HG03520 (cell line): ENCODE results near the gene LRRFIP1.

ENCODE experiments used
- ATAC-seq: cut with Tn5 transposase; IDR thresholded peaks from one replicate; pipeline ENCODE4 v1.9.1; 2021; ENCODE audit warnings: mild to moderate bottlenecking, moderate library complexity; ENCODE audit not compliant: unreplicated experiment

LRRFIP1 gene

DNA sequence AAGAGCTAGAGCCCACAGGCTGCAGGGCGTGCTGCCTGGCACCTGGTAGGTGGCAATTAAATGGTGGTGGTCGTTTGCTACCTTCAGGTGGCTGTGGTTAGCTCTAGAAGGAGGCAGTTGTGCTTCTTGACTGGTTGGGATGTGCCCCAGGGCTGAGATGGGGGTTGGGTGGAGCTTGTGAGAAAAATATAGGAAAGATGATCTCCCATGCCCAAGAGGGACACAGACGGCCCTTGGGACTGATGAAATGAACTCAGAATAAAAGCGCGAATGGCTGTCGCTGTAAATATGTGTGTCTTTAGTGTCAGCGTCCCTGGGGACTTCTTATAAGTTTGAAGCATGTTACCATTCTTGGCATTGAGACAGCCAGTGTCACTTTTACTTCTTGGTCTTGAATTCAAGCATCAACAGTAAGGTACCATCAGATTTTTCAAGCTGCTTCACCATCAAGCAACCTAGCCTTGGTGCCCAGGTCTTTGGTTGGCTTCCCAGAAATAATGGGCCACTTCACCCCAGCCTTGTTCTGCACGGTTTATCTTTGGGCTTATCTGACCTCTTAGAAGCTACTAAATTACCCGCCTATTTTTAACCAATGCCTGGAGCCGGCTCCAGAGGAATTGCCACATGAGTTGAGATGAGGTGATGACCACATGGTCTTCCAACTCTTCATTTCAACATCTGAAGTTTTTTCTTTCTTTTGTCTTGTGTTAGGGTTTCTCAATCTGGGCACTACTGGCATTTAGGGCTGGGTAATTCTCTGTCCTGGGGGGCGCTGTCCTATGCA lies 11.9 kb downstream of the LRRFIP1 start:
- no peak for ATAC-seq

DNA sequence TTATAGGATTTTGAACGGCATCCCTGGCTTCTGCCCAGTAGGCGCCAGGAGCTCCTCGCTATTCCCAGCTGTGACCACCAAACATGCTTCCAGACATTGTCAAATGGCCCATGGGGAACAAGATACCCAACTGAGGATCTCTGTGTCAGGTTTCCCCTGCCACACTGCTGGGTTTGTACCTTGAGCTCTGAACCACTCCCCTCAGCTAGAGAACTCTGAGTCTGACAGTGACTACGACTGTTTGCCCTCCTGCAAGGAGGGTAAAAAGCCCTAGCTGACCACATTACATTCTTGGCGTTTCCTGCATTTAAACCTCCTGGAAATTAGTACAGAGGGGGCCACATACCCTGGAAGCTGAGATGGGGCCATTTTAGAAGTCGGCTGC lies 12.4 kb downstream of the LRRFIP1 start:
- ATAC-seq, result no peak

DNA sequence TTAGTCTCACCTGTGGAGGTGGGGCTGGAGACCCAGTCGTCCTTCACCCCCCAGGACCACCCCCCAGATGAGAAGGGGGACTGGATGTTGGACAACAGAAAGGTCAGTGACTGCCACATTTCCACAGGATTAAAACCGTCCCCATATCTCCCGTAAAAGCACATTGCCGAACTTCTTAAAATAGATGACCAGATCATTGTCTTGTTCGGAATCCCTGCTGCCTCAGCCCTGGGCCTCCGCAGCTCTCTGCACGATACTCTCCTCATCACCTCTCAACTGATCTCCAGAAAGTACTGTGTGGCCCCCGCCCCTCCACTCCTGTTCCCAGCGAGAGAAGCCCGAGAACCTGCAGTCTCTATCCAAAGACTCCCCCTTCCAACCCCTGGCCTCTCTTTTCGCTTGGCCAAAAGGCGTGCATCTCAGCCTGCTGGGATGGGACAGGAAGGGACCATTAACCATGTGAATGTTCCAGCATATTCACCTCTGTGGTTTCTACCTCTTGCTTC lies 13.2 kb downstream of the LRRFIP1 start:
- no peak for ATAC-seq

DNA sequence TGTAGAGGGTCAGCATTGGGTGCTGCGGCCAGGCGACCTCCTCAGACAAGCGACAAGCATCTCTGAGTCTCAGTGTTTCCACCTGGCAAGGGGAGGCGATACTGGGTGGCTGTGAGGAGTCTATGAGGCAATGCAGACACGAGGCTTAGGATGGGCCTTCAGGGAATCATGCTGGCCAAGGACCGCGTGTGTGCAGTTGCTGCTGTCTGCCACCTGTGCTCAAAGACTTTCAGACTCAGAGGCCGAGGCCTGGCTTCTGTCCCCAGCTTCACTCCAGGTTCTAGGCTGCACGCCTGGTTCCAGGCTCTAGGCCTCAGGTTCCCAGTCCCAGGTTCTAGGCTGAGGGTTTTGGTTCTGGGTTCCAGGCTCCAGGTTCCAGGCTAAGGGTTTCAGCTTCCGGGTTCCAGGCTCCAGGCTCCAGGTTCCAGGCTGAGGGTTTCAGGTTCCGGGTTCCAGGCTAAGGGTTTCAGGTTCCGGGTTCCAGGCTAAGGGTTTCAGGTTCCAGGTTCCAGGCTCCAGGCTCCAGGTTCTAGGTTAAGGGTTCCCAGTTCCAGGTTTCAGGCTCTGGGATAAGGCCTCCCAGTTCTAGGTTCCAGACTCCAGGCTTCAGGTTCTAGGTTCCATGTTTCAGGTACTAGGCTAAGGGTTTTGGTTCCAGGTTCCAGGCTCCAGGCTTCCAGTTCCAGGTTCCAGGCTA lies 14.8 kb downstream of the LRRFIP1 start:
- no peak for ATAC-seq

DNA sequence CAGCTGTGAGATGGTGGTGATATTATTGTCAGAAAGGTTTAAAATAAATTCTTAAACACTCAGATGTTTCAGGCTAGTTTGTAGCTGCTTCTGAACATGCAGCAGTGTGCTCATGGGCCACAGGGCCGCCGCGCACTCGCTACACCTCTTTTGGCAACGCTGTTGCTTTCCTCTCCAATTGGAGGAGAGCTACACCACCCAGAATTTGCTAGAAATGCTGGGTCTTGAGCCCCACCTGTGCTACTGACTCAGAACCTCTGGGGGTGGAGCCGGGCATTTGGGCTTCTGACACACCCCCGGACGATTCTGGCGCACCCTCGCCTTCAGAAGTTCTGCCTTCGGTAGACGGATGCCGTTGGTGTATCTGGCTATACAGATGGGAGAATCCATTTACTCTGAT lies 15.7 kb downstream of the LRRFIP1 start:
- no peak for ATAC-seq

DNA sequence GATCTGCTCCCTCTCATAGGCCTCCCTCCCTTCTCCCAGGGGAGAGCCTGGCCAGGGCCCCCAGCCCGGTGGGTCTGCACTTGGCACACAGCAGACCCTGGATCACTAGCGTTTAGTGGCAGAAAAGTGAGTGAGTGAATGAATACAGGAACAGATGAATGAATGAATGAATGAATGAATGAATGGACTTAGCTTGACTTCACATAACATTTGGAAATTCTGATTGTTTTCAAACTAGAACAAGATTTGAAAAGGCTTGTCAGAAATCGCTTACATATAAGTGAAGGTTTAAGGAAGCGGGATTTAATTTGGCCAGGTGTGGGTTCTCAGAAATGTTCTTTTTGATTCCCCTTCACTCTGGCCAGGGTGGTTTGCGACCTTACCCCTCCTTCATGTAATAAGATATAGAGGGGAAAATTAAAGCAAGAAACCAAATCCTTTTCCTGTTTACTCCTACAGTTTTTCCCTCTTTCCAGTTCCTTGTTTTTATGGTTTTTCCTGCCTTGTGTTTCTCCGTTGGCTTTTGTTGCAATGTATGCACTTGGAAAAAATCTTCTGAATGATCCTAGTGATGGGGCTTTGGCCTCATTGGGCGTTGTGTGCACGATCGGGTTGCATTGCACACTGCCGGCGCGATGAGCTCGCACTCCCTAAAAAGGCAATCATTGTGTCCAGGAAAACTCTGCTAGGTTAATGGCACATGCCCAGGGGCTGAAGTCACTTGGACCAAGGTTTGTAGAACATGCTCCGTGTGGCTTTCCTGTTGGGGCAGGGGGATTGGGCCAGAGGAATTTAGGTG lies 16.4 kb downstream of the LRRFIP1 start:
- no peak for ATAC-seq

DNA sequence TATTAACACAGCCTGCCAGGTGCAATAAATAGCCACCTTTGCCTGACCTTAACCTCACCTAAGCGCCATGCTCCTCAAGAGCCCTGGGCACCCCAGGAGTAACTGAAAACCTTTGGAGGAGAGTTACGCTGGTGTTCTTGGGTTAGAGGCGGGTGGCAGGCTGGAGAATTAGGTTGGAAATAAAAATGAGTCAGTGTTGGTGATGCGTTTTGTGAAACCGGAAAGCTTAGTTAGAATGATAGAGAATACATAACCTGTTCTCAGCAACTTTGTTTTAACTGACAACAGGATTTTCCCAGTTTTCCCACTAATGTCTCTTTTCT lies 17.0 kb downstream of the LRRFIP1 start:
- ATAC-seq, result no peak

DNA sequence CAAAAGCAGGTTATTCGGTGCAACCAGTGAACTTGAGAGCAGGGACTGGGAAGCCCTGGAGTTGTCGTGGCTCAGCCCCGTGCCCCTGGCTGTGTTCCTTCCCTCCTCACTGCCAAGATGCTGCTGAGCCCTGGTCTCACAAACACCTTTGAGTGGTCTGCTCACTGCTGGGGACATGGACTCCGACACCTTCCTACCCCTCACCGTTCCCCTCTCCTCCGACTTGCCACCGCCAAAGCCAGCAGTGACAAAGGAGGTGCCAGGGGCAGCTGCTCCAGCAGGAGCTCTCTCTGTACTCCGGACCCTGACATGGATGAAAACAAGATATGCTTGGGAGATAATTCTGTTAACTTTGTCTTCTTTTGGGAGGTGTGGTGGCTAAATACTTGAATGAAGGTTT lies 17.9 kb downstream of the LRRFIP1 start:
- no peak for ATAC-seq

DNA sequence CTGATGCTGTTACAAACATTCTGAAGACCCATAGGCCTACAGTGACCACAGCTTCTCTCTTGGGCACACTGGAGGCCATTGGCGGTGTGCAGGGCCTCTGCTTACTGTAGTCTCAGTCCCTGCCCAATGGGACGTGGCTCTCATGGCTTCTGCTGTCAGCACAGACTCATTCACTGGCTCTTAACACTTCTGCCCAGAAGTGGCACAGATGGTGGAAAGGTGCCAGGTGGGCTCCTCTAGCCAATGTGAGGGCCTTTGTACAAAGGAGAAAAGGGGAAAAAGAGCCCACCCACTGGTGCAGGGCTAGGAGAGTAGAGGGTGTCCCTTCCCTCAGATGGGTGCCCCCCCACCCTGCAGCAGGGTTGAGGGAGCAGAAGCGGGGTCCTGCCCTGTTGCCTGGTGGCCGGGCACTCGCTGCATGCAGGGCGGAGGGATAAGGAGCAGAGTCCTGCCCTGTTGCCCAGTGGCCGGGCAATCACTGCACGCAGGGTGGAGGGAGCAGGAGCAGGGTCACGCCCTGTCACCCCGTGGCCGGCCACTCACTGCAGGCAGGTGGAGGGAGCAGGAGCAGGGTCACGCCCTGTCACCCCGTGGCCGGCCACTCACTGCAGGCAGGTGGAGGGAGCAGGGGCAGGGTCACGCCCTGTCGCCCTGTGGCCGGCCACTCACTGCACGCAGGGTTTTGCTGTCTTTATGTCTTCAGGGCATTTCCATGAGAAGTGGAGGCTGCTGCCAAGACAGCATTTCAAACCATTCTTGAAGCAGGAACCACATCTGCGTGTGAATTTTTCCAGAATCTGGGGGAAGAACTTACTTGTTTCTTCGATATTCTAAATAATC lies 20.0 kb downstream of the LRRFIP1 start:
- ATAC-seq, result no peak

DNA sequence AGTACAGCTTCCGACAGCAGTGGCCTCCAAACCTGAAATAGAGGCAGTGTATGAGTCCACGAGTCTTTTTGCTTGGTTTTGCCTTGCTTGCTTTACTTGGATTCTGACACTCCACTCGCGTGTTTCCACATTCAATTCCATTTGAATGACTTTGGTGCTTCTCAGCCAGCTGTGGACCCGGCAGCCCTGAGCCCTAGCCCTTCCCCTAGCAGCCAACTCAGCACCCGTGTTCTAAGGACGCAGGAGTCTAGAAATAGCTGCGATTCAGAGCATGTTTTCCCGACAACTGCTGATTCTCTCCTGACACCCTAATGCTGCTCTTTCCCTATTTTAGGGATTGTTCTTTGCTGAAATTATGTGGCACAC lies 20.6 kb downstream of the LRRFIP1 start:
- no peak for ATAC-seq

DNA sequence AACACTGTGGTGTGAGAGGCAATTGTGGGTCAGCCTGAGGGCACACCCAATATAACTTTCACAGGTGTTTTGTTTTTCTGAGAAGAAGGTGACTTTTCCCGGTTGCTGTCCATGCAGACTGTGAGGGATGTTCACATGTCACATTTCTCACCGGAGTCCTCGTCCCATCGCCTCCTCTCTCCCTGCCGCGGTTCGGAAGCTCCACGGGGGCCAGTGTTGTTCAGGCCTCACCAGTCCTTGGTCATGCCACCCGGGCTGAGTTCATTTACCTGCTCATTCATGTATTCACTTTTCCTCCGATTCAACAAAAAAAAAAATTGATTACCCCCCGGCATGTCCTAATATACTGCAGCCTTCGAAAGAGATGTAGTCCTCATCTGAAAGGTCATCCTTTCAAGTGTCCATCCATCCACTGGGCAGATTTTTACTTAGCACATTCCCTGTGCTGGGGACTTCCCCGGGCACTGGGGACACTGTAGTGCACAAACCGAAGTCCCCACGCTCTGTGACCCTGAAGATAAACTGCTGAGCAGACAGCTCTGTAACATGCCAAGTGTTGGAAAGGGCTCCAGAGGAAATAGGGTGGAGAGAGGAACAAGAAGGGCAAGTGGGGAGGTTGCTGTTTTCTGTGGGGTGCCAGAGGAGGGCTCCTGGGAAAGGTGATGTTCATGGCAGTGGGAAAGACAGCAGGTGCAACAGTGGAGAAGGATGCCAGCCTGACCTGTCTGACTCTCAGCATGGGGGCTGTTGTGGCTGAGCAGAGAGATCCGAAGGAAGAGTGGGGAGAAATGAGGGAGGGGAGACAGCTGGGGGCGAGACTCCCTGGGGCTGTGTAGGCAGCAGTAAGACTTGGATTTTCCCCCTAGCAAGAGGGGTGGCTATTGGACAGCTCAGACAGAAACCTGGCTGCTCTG lies 22.4 kb downstream of the LRRFIP1 start:
- no peak for ATAC-seq

DNA sequence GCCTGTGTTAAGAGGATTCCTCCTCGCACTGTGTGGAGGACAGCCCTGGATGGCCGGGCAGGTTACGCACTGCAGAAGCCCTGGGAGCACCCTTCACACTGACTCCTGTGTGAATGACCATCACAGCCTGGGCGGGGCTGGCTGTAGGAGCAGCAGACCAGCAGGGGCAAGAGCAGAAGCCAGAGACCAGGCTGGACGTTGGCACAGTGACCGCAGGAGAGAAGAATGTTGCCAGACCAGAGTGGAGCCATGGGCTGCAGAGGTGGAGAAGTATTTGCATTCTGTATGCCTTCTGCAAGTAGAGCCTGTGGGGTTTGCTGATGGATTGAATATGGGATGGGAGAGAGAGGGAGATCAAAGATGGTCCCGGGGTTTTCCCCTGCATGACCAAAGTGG lies 23.1 kb downstream of the LRRFIP1 start:
- ATAC-seq, result no peak

DNA sequence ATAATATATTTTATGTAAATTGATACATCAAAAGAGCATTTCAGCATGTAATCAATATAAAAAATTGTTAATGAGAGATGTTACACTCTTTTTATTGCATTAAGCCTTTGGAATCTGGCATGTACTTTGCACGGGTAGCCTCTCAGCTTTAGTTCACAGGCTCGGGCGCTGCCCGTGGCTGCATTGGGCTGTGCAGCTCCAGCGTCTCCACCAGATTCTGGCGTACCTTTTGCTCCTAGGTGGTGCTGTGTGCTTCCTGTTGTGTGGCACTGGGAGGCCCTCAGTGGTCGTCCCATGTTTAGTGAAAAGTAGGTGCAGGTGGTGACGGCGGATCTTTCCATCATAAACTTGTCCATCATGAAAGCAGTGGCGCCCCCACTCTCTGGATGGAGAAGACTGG lies 24.4 kb downstream of the LRRFIP1 start:
- no peak for ATAC-seq

DNA sequence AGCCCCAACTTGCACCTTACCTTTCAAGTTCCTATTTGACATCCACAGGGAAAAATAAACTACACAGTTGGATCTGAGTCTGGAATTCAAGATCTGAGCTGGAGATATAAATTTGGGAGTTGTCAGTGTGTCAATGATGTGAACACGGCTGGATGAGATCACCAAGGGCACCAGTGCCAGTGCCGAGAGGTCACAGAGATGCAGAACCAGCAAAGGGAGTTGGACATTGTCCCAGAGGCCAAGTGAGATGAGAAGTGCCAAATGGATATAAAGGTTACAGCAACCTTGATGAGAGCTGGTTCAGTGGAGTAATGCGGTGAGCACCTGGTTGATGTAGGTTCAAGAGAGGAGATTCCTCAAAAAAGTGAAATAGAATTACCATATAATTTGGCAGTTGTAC lies 24.8 kb downstream of the LRRFIP1 start:
- no peak for ATAC-seq

DNA sequence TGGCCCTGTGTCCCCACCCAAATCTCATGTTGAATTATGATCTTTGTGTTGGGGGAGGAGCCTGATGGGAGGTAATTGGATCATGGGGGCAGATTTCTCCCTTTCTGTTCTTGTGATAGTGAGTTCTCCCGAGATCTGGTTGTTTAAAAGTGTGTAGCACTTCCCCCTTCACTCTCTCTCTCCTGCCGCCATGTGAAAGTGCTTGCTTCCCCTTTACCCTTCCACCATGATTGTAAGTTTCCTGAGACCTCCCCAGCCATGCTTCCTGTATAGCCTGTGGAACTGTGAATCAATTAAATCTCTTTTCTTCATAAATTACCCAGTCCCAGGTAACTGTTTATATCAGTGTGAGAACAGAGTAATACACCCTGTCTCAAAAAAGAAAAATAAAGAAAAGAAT lies 25.5 kb downstream of the LRRFIP1 start:
- no peak for ATAC-seq

DNA sequence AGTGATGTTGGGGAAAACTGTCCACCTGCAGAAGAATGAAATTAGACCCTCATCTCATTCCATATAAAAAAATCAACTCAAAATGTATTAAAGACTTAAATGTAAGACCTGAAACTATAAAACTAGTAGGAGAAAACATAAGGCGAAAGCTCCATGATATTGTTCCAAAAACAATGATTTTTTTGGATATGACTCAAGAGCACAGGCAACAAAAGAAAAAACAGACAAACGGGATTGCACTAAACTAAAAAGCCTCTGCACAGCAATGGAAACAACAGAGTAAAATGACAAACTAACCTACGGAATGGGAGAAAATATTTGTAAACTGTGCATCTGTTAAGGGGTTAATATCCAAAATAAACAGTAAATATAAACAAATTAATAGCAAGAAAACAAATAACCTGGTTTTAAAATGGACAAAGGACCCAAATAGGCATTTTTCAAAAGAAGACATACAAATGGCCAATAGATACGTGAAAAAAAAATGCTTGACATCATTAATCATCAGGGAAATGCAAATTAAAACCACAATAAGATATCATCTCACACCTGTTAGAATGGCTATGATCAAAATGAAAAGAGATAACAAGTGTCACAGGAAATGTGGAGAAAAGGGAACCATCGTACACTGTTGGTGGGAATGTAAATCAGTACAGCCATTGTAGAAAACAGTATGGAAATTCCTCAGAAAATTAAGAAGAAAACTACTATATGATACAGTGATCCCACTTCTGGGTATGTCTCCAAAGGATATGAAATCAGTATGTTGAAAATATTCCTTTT lies 26.6 kb downstream of the LRRFIP1 start:
- ATAC-seq, result no peak

DNA sequence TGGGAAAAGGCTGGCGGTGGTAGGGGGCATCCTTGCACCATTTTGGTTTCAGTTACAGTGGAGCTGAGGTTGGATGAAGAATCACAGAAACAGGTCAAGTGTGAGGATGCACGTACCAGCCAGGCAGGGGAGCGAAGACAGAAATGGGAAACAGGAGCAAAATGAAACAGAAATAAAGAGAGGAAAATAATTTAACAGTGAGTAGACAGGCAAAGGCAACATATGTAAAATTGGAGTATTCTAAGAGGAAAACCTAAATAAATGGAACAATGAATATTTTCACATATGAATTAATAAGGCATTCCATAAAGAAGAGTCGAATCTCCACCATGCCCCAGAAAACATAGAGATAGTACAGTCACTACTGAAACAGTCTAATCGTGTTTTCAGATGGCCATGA lies 29.7 kb downstream of the LRRFIP1 start:
- no peak for ATAC-seq

DNA sequence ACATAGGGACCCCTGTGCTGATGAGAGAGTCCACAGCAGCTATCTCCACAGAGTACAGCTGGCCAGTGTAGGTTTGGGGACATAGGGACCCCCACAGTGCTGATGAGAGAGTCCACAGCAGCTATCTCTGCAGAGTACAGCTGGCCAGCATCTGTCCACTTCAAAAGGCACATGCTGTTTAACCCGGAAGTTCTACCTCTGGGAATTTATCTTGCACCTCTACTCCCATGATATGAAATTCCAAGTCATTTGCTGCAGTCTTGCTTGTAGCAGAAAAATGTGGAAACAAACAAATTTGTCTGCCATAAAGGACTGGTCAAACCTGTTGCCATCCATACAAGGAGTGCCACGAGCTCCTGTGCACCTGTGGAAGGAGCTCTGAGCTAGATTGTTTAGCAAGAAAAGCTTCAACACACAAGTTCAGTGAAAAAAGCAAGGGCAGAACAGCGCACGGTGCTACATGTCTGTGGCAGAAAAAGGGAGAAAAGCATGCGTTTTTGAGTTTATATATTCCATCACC lies 33.1 kb downstream of the LRRFIP1 start:
- ATAC-seq, result no peak

DNA sequence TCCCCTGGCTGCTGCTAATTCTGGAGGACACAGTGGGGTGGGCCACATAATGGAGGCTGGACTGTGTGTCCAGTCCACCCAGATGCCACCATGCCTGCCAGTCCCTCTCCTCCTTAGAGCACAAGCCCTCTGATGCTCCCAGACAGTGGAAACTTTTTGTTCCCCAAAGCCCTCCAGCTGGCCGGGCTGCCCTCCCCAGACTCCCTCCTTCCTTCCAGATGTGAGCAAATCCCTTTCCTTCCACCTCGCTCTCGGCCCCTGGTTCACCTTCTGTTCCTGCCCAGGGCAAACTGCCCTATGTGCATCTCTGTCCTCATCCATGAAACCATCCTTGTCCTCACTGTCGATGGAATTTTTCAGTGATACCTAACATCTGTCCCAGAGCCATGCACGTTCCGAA lies 33.9 kb downstream of the LRRFIP1 start:
- ATAC-seq, result no peak
